RWPE1 (cell line): ENCODE measurements around the gene IFI30.

Experiments used
- CTCF ChIA-PET: fragments of 350-600 bp; sonication (Branson Sonifier 250); formaldehyde crosslinking; extraction: SDS; loops from one replicate; lab custom pipeline; 2021; lab: Yijun Ruan, JAX
- POLR2A ChIA-PET: fragments of 400-600 bp; formaldehyde crosslinking; extraction: SDS; loops from one replicate; lab custom pipeline; 2020; ENCODE audit warnings: antibody characterized with exemption; ENCODE audit not compliant: low non-redundant PET; lab: Yijun Ruan, JAX
- DNase-seq: peaks from one replicate; pipeline ENCODE4 v3.0.0; 2012; ENCODE audit warnings: low spot score
- H3K27ac ChIP-seq: fragments of 450-650 bp; 2 replicates; pipeline ENCODE4 v1.5.1; 2017
- TF ChIP-seq, protein P1 (sequence below): fragments of 450-650 bp; conservative IDR thresholded peaks from 2 replicates; pipeline ENCODE4 v1.5.1; 2017; ENCODE audit warnings: low read depth, mild to moderate bottlenecking

Gene IFI30

DNA sequence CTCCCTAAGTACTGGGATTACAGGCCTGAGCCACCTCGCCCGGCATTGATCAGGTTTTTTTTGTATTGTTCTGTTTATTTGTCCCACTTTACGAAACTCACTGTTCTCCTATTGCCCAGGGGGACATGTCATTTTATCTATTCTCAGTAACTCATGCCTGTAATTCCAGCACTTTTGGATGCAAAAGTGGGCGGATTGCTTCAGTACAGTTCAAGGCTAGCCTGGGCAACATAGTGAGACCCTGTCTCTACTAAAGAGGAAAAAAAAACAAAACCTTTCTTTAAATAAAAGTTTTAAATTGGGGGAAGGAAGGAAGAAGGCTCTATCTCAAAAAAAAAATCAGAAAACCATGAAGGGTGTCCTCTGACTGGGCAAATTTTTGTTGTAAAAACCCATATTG lies 16.7 kb downstream of the IFI30 start:
- TF ChIP-seq, protein P1, sequence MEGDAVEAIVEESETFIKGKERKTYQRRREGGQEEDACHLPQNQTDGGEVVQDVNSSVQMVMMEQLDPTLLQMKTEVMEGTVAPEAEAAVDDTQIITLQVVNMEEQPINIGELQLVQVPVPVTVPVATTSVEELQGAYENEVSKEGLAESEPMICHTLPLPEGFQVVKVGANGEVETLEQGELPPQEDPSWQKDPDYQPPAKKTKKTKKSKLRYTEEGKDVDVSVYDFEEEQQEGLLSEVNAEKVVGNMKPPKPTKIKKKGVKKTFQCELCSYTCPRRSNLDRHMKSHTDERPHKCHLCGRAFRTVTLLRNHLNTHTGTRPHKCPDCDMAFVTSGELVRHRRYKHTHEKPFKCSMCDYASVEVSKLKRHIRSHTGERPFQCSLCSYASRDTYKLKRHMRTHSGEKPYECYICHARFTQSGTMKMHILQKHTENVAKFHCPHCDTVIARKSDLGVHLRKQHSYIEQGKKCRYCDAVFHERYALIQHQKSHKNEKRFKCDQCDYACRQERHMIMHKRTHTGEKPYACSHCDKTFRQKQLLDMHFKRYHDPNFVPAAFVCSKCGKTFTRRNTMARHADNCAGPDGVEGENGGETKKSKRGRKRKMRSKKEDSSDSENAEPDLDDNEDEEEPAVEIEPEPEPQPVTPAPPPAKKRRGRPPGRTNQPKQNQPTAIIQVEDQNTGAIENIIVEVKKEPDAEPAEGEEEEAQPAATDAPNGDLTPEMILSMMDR = no peak
- no peak for DNase-seq
- POLR2A ChIA-PET = no interaction called here
- CTCF ChIA-PET = interaction anchor here (0.6 kb wide), 2 partner anchors 9 to 12 kb away, joined by 4 to 5 read pairs; no protein-coding TSS in a partner anchor
- peak overlapping the region; percentile 98 for H3K27ac ChIP-seq

DNA sequence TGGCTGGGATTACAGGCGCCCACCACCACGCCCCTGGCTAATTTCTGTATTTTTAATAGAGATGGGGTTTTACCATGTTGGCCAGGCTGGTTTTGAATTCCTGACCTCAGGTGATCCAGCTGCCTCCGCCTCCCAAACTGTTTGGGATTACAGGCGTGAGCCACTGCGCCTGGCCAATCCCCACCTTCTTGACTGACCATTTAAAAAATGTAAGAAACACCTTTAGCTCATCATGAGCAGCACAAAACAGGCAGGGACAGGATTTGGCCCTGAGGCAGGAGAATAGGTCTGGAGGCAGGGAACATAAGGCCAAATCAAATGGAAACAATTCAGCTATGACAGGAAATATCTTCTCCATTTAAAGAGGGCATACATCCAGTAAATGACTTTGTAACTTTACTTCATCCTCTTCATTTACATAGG lies 18.0 kb downstream of the IFI30 start:
- peak overlapping the region; percentile 98 for H3K27ac ChIP-seq
- no peak for DNase-seq
- ChIA-PET CTCF (interaction anchor here (0.9 to 1.9 kb wide), 4 partner anchors 13 to 196 kb away, joined by 3 to 8 read pairs (median 4); no protein-coding TSS in a partner anchor), POLR2A (interaction anchor here (0.6 to 0.7 kb wide), 4 partner anchors 25 to 230 kb away, joined by 3 to 9 read pairs (median 6); no protein-coding TSS in a partner anchor)
- TF ChIP-seq, protein P1 = no peak

DNA sequence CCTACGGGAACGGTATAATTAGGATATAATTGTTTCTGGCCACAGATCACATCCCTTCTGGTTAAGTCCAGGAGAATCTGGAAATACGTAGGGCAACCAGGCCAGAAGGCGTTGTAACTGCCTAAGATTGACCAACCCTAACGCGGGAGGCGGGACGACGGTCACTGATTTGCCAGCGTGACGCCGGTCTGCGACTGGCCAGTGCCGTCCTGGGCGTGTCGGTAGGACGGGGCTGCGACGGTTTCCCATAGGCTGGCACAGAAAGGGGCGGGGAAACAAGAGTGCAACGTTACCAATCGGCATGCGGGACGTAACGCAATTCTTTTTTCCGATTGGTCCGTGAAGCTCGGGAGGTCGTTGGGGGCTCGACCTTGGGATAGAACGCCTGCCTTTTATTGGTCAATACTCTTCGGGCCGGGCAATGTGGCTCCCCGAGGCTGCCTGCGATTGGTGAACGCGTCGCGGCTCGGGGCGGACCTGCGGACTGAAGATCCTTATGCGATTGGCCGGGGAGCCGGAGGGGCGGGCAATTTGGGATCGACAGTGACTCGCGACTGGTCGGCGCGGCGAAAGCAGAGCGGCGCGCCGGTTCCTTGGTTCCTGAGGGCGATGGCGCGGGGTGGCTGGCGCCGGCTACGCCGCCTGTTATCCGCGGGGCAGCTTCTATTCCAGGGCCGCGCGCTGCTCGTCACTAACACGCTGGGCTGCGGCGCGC lies 19.2 kb downstream of the IFI30 start, which contains the start of gene MPV17L2:
Gene MPV17L2 (plus strand): TSS at position 546 of the 715 bp plus-strand sequence. CDS start 64 bp downstream, at position 610.
- CTCF ChIA-PET = interaction anchor here (0.7 to 1.9 kb wide), 4 partner anchors 12 to 175 kb away, joined by 3 to 8 read pairs (median 4); no protein-coding TSS in a partner anchor
- TF ChIP-seq, protein P1 = no peak
- POLR2A ChIA-PET = interaction anchor here (0.5 to 1.0 kb wide), 3 partner anchors 8 to 20 kb away, joined by 3 to 7 read pairs (median 3); partner anchors contain the start of gene RAB3A
- H3K27ac ChIP-seq = peak within 1 kb of the TSS; percentile 98
- peak; percentile 98 for DNase-seq

DNA sequence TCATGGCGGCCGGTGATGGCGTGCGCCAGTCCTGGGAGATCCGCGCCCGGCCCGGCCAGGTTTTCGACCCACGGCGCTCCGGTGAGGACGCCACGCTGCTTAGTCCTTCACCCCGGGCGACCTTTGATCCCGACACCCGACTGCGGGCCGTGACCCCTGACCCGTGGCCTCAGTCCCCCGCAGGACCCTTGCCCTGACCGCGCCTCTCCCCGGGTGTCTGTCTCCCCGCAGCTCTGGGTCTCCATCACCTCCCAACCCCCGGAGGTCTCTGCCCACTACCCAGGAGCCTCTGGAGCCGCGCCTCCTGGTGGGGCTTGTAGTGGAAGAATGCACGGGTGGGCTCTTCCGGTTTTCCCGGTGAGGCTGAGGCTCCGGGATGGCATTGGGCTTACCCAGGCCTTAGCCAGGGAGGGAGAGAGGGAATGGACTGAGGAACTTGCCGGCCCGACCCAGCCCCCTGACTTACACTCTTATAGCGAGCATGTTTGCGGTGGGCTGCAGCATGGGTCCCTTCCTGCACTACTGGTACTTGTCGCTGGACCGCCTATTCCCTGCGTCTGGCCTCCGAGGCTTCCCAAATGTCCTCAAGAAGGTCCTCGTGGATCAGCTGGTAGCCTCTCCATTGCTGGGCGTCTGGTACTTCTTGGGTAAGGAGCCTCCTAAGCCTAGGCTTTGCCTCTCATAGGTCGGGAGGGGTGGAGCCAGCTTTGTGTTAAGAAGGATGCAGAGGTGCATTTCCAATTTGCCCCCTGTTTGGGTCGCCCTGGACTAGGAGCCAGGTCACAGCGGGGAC lies 20.0 kb downstream of the IFI30 start:
- no peak for DNase-seq
- CTCF ChIA-PET = interaction anchor here (1.5 kb wide), 1 partner anchor 58 kb away, joined by 8 read pairs; no protein-coding TSS in a partner anchor
- TF ChIP-seq, protein P1 = no peak
- POLR2A ChIA-PET = interaction anchor here (0.5 to 1.0 kb wide), 4 partner anchors 9 to 81 kb away, joined by 3 to 7 read pairs (median 3); partner anchors contain the start of gene RAB3A
- peak overlapping the region; percentile 98 for H3K27ac ChIP-seq

DNA sequence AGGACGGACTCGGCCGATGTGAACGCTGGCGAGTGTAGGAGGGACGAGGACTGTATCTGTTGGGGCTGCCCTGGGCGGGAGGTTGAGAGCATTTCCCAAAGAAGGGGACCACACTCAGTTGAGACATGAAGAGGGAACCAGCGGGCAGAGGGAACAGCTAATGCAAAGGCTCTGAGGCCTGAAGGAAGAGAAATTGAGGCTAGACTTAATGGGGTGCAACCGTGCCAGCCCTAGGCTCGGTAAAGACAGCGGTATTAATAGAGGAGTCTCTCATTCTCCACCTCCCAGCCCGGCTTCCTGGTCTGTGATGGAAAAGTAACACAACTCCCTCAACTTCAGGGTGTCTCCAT lies 20.5 kb downstream of the IFI30 start:
- H3K27ac ChIP-seq = peak overlapping the region; percentile 98
- no peak for DNase-seq
- POLR2A ChIA-PET = no interaction called here
- CTCF ChIA-PET = interaction anchor here (1.5 kb wide), 1 partner anchor 58 kb away, joined by 8 read pairs; no protein-coding TSS in a partner anchor
- TF ChIP-seq, protein P1 = no peak
